HUES64 (cell line): ENCODE results near the gene RGS19. TPM values are rescaled to one million over a fixed set of nuclear protein-coding genes. Genes with fewer than 3 reads are reported as not detected.
"Not testable (repeated sequence)": the region's sequence is repeated elsewhere in the genome, so short reads cannot be mapped to it uniquely, and the experiment has no call there.

Experiments used
- H3K27ac ChIP-seq: 2 replicates; pipeline ENCODE4 v1.7.0; 2013; ENCODE audit warnings: low read depth, low read length, inconsistent platforms
- H3K27me3 ChIP-seq: 2 replicates; pipeline ENCODE4 v1.6.1; 2013; ENCODE audit warnings: mild to moderate bottlenecking, low read length; ENCODE audit not compliant: insufficient read depth
- H3K36me3 ChIP-seq: 2 replicates; pipeline ENCODE4 v1.6.1; 2013; ENCODE audit warnings: mild to moderate bottlenecking, low read length; ENCODE audit not compliant: insufficient read depth
- H3K4me1 ChIP-seq: 2 replicates; pipeline ENCODE4 v1.6.1; 2013; ENCODE audit warnings: mild to moderate bottlenecking, low read length, moderate library complexity; ENCODE audit not compliant: insufficient read depth
- H3K4me3 ChIP-seq: 2 replicates; pipeline ENCODE4 v1.5.1; 2013; ENCODE audit warnings: mild to moderate bottlenecking, low read length, moderate library complexity
- H3K9ac ChIP-seq: 2 replicates; pipeline ENCODE4 v1.6.1; 2013; ENCODE audit warnings: mild to moderate bottlenecking, low read depth, low read length
- H3K9me3 ChIP-seq: 2 replicates; pipeline ENCODE4 v1.6.1; 2013; ENCODE audit warnings: low read depth, low read length; ENCODE audit not compliant: insufficient read depth
- whole genome bisulfite sequencing: fragments of 150-250, 120-280 bp; methylation state at CpG from one replicate; pipeline ENCODE4 v1.1.7; 2013; ENCODE audit warnings: missing lambda C conversion rate; 5-methylcytosine and 5-hydroxymethylcytosine counted together
- polyA plus RNA-seq, 2 experiments: library from polyadenylated mRNA; stranded (reverse); fragments of 50-300 nt; gene quantifications; one replicate each; pipeline ENCODE4 v1.2.3, GENCODE V29; 2013

The RGS19 gene, protein sequence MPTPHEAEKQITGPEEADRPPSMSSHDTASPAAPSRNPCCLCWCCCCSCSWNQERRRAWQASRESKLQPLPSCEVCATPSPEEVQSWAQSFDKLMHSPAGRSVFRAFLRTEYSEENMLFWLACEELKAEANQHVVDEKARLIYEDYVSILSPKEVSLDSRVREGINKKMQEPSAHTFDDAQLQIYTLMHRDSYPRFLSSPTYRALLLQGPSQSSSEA
- 8.5 TPM for polyA plus RNA-seq (2013, experiment 1 of 2)
- polyA plus RNA-seq (2013, experiment 2 of 2), result 11.2 TPM

DNA sequence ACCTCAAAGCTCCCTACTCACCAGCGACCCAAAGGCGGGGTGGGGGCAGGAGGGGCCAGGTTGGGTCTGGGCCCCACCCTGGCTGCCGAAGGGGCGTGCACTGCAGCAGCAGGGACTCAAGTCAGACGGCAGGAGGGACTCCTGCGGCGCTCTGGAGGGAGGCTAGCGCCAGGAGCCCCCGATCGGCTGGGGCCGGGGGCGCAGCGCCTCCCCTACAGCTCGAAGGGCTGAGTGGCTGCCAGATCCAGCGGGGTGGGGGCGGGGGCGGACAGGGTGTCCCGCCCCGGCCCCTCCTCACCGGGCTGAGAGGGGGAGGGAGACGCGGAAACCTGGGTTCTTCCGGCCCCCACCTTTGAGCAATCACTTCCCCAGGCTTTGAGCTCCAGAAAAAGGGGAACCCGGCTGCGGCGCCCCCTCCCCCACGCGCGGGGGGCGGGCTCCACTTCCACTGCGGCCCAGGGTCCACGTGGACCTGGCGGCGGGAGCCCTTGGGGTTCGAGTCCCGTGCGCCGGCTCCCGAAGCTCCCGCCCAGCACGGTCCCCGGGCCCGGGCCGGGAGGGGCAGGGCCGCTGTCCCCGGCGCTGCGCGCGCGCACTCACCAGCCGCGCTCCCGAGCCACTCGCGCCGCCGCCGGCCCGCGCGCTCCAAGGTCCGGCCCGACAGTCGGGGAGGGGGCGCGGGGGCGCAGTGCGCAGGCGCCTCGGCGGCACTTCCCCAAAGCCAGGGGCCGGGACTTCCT lies at the start of gene RGS19:
Gene RGS19 (minus strand): TSS at position 246 of the 740 bp plus-strand sequence. CDS start 2,632 bp downstream, outside the sequence.
- Histone ChIP-seq H3K27ac (no peak within 1 kb of the TSS), H3K27me3 (peaks cover 42% of the 10 kb centered on the region), H3K9me3 (no peaks in the 10 kb centered on the region), H3K36me3 (no peaks in the 10 kb centered on the region), H3K4me3 (peak within 1 kb of the TSS; percentile 78), H3K4me1 (peaks cover 17% of the 10 kb centered on the region), H3K9ac (peak within 1 kb of the TSS; percentile 83)
- WGBS, result under 1% methylated on average over 71 of the region's 73 CpGs

DNA sequence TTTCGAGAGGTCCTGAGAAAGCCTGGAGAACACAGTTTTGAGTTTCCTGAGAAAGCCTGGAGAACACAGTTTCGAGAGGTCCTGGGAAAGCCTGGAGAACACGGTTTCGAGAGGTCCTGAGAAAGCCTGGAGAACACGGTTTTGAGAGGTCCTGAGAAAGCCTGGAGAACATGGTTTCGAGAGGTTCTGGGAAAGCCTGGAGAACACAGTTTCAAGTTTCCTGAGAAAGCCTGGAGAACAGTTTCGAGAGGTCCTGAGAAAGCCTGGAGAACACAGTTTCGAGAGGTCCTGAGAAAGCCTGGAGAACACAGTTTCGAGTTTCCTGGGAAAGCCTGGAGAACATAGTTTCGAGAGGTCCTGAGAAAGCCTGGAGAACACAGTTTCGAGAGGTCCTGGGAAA lies 44.2 kb upstream of the RGS19 start:
- 89% methylated on average over 11 of the region's 11 CpGs for WGBS
- not testable (repeated sequence) for H3K4me3 ChIP-seq, H3K36me3 ChIP-seq, H3K9ac ChIP-seq, H3K27ac ChIP-seq, H3K9me3 ChIP-seq, H3K4me1 ChIP-seq, H3K27me3 ChIP-seq

DNA sequence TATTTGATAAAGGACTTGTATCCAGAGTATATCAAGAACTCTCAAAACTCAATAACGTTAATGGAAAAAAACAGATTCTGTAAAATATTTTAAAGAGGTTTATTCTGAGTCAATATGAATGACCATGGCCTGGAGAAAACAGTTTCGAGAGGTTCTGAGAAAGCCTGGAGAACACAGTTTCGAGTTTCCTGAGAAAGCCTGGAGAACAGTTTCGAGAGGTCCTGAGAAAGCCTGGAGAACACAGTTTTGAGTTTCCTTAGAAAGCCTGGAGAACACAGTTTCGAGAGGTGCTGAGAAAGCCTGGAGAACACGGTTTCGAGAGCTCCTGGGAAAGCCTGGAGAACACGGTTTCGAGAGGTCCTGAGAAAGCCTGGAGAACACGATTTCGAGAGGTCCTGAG lies 43.6 kb upstream of the RGS19 start:
- H3K4me1 ChIP-seq, H3K9me3 ChIP-seq, H3K4me3 ChIP-seq, H3K36me3 ChIP-seq, H3K27ac ChIP-seq, H3K27me3 ChIP-seq, H3K9ac ChIP-seq: not testable (repeated sequence)
- WGBS, result 87% methylated on average over 11 of the region's 11 CpGs

DNA sequence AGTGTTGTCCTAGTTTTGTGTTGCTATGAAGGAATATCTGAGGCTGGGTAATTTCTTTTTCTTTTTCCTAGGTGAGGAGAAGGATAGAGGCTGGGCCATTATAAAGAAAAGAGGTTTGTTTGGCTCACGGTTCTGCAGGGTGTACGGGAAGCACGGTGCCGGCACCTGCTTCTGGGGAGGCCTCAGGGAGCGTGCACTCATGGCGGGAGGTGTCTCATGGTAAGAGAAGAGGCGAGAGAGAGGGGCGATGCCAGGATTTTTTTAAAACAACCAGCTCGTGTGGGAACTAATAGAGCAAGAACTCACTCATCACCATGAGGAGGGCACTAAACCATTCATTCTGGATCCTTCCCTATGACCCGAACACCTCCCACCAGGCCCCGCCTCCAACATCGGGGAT lies 42.3 kb upstream of the RGS19 start:
- Histone ChIP-seq H3K9me3 (no peaks in the 10 kb centered on the region), H3K4me3 (no peak overlapping the region), H3K9ac (no peak overlapping the region), H3K36me3 (no peaks in the 10 kb centered on the region), H3K27me3 (no peaks in the 10 kb centered on the region), H3K27ac (no peak overlapping the region), H3K4me1 (no peaks in the 10 kb centered on the region)
- WGBS, result 92% methylated on average over 12 of the region's 12 CpGs

DNA sequence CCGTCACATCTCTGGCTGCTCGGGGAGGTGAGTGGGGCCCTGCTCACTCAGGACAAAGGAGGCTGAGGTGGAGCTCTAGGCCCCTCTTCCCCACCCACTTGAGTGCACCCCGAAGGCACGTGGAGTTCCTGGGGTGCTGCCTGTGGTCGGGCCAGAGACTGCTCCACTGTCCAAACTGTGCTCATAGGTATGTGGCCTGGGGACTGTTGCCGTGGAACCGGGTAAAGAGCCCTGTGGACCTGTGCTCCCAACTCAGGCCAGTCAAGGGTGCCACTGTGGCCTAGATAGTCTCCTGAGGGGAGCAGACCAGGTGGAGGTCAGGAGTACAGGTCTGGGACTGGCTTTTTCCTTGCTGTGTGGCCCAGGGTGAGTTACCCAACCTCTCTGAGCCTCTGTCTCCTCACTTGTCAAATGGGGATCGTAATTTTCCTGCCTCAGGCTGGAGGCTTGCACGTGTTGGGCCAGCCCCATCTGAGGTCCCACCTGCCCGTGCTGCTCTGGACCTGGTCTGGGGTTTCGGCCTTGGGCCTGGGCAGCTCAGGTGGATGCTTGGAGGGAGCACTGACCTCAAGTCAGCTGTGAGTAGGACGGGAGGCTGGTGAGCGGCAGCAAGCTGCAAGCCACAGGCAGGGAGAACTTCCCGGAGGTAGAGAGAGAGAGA lies 40.5 kb upstream of the RGS19 start:
- WGBS, result 77% methylated on average over 13 of the region's 14 CpGs
- Histone ChIP-seq H3K4me1 (no peaks in the 10 kb centered on the region), H3K27ac (no peak overlapping the region), H3K4me3 (0 out of 2 replicates have a peak overlapping the region, but pooled peaks have one; percentile 15), H3K36me3 (no peaks in the 10 kb centered on the region), H3K9me3 (no peaks in the 10 kb centered on the region), H3K27me3 (no peaks in the 10 kb centered on the region), H3K9ac (no peak overlapping the region)

DNA sequence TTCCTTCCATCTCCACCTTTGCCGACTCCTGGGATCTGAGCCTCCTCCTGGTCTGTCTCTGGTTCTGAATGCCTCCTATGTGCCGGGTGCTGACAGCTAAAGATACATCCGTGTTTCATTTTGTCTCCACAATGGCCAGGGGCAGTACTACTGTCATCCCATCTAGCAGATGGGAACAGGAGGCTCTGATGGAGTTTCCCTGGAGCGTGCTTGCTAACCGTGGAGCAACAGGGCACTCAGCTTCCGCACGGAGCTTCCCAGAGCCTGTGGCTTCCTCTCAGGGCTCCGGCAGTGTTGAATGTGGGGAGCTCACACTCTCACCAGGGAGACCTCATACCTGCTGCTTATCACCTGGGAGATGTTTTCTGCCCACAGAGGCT lies 40.0 kb upstream of the RGS19 start:
- Histone ChIP-seq H3K27me3 (no peaks in the 10 kb centered on the region), H3K9me3 (no peaks in the 10 kb centered on the region), H3K36me3 (no peaks in the 10 kb centered on the region), H3K4me3 (no peak overlapping the region), H3K9ac (no peak overlapping the region), H3K27ac (no peak overlapping the region), H3K4me1 (no peaks in the 10 kb centered on the region)
- WGBS, result 82% methylated on average over 8 of the region's 8 CpGs

DNA sequence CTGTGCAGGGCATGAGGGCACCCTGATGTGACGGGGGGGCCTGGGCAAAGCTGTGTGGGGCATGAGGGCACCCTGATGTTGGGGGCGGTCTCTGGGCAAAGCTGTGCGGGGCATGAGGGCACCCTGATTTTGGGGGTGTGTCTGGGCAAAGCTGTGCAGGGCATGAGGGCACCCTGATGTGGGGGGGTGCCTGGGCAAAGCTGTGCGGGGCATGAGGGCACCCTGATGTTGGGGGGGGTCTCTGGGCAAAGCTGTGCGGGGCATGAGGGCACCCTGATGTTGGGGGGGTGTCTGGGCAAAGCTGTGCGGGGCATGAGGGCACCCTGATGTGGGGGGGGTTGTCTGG lies 38.1 kb upstream of the RGS19 start:
- H3K4me1 ChIP-seq, H3K9ac ChIP-seq, H3K4me3 ChIP-seq, H3K36me3 ChIP-seq, H3K27me3 ChIP-seq, H3K27ac ChIP-seq, H3K9me3 ChIP-seq: not testable (repeated sequence)
- WGBS, result 92% methylated on average over 2 of the region's 6 CpGs

DNA sequence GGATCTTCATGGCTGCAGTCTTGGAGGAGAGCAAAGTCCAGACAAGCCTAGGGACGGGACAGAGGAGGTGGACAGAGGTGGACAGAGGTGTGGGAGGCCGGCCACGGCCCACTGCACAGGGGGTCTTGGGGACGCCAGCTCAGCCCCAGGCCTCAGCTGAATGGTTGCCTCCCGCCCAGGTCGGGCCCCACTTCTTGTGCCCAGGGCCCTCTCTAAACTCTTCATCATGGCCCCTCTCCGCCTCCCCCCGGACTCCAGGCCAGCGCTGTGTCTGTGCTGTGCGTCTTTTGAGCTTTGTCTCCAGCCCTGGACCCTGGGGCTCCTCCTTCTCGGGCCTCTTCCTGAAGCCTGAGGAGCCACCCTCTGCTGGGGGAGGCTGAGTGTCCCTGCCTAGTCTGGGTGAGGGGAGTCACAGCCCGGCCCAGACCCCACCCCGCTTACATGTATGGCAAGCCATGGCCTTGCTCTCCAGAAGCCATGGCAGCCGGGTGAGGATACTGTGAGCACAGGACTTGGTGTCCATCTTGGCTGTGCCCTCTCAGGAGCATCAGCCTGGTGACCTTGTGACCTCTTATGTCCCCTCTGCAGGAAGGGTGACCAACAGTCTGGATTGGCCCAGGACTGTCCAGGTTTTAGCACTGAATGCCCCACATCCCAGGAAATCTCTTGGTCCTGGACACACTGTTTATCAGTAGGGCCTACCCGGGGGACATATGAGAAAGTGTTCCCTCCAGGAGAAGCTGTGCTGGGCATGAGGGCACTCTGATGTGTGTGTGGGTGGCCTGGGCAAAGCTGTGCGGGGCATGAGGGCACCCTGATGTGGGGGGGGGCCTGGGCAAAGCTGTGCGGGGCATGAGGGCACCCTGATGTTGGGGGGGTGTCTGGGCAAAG lies 37.5 kb upstream of the RGS19 start:
- H3K27me3 ChIP-seq, result no peaks in the 10 kb centered on the region
- H3K27ac ChIP-seq, result no peak overlapping the region
- no peaks in the 10 kb centered on the region for H3K4me1 ChIP-seq
- no peaks in the 10 kb centered on the region for H3K9me3 ChIP-seq
- H3K9ac ChIP-seq, result no peak overlapping the region
- H3K36me3 ChIP-seq, result no peaks in the 10 kb centered on the region
- WGBS, result 85% methylated on average over 17 of the region's 17 CpGs
- H3K4me3 ChIP-seq, result no peak overlapping the region

DNA sequence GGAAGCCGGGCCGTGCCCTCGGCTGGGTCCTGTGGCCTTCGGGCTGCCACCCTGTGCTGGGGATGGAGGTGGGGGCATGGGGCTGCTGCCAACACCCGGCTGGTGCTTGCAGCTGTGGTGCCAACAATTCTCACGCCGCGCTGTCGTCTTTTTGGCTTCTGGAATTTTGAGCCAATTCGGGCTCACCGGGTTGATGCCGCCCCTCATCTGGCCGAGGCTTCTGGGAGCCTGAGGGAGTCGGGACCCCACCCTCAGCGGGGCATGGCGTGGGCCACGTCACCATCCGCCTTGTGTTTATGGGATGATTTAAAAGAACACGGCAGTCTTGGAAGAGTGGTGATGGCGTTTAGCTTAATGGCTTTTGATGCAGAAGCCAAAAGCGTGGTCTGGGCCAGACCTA lies 36.7 kb upstream of the RGS19 start:
- Histone ChIP-seq H3K9ac (no peak overlapping the region), H3K27ac (no peak overlapping the region), H3K36me3 (no peaks in the 10 kb centered on the region), H3K4me1 (no peaks in the 10 kb centered on the region), H3K9me3 (no peaks in the 10 kb centered on the region), H3K4me3 (no peak overlapping the region), H3K27me3 (no peaks in the 10 kb centered on the region)
- 94% methylated on average over 21 of the region's 21 CpGs for WGBS

DNA sequence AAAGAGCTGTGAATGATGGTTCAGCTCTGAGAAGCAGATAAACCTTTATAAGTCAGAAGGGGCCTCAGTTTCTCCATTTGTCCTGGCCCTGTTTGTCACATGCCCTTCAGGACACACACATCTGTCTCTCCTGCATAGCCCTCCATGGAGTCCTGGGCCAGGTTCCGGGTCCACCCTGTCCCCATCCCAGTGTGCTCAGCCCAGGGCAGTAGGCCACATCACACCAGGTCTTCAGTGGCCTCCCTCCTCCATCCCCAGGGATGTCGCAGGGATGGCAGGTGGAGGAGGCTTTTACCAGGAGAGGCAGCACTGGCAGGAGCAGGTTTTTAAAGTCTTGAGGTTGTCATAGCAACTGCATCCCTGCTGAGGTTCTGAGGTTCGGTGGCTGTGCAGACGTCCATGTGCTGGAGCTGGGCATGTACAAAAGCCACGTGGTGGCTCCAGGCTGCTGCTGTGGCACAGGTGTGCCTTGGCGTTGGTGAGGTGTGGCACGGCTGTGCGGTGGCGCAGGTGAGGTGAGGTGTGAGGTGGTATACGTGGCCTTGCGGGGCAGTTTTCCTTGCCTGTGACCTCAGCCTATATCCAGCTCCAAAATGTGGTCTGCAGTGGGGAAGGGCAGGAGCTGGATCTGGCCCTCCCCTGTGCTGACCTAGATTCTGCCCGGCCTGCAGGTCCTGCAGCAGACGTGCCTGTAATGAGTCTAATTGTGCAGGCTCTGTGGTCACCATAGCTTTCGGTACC lies 36.0 kb upstream of the RGS19 start:
- no peak overlapping the region for H3K4me3 ChIP-seq
- H3K36me3 ChIP-seq, result no peaks in the 10 kb centered on the region
- WGBS, result 84% methylated on average over 13 of the region's 14 CpGs
- H3K27ac ChIP-seq, result no peak overlapping the region
- no peaks in the 10 kb centered on the region for H3K4me1 ChIP-seq
- no peaks in the 10 kb centered on the region for H3K27me3 ChIP-seq
- H3K9ac ChIP-seq, result no peak overlapping the region
- H3K9me3 ChIP-seq, result no peaks in the 10 kb centered on the region
